Sciatic nerve (tissue), 2 donors: ENCODE measurements around the gene MAP3K13. TPM values are rescaled to one million over a fixed set of nuclear protein-coding genes. Genes with fewer than 3 reads are reported as not detected.
"Not testable (repeated sequence)": the region's sequence is repeated elsewhere in the genome, so short reads cannot be mapped to it uniquely, and the experiment has no call there.

Source experiments
- ATAC-seq: fragments of 200-7000 bp; cut with Tn5 transposase; one replicate; pipeline ENCODE4 v1.9.1; 2020; ENCODE audit warnings: mild to moderate bottlenecking, moderate library complexity
- DNase-seq: peaks from one replicate; pipeline ENCODE4 v3.0.0-alpha.2; 2020; ENCODE audit warnings: low spot score
- intact Hi-C: fragments of 100-400 bp; cut with DNase I; formaldehyde crosslinking; loops from one replicate; pipeline ENCODE4 v1.14.2; 2022
- total RNA-seq: library from RNA; stranded (reverse); fragmentation: NEBNext Ultra II Directional; extraction: Animal tissue kit (Norgen Biotek cat#: 25700); gene quantifications from one replicate; pipeline ENCODE4 v1.2.1, GENCODE V29; 2021
- donor health status: DM: no; HTN: no; CAD: no.
- donor health status: DM: no; HTN: no; CAD: no.

The MAP3K13 gene
- total RNA-seq, 1 donor from 2014 or later = 22.2 TPM

- intact Hi-C loops = no loop called here
- no peak for DNase-seq
- ATAC-seq = no peak
These were observed 61.5 kb downstream of the MAP3K13 start for GRCh38 chr3:185424435-185424834.

GRCh38 chr3:185430375-185430774, 67.4 kb downstream of the MAP3K13 start:
- ATAC-seq = no peak
- intact Hi-C loops = no loop called here
- DNase-seq = no peak

- intact Hi-C loops = no loop called here
- ATAC-seq (no peak), DNase-seq (no peak)
These were observed 77.0 kb downstream of the MAP3K13 start for GRCh38 chr3:185439745-185440466.

- intact Hi-C loops = no loop called here
- DNase-seq = no peak
- no peak for ATAC-seq
These were observed 79.1 kb downstream of the MAP3K13 start for GRCh38 chr3:185442031-185442430.

- intact Hi-C loops = no loop called here
- DNase-seq = no peak
- no peak for ATAC-seq
These were observed 81.4 kb downstream of the MAP3K13 start for GRCh38 chr3:185444329-185444728.

- ATAC-seq (no peak), DNase-seq (no peak)
- intact Hi-C loops = no loop called here
These were observed 85.2 kb downstream of the MAP3K13 start for GRCh38 chr3:185448107-185448506.

GRCh38 chr3:185451432-185451831, 88.5 kb downstream of the MAP3K13 start:
- DNase-seq, intact Hi-C loops, ATAC-seq: not testable (repeated sequence)

- ATAC-seq (no peak), DNase-seq (no peak)
- intact Hi-C loops = no loop called here
These were observed 94.4 kb downstream of the MAP3K13 start for GRCh38 chr3:185457376-185457775.

- no peak for ATAC-seq
- DNase-seq = no peak
- intact Hi-C loops = no loop called here
These were observed 97.4 kb downstream of the MAP3K13 start for GRCh38 chr3:185460309-185460708.

GRCh38 chr3:185460719-185461350, 97.9 kb downstream of the MAP3K13 start:
- no peak for ATAC-seq

GRCh38 chr3:185465471-185465870, 102.5 kb downstream of the MAP3K13 start:
- ATAC-seq (no peak), DNase-seq (no peak)
- intact Hi-C loops = no loop called here

More at GRCh38 chr3:185460719-185461350, 97.9 kb downstream of the MAP3K13 start:
- DNase-seq = no peak
- intact Hi-C loops = no loop called here

GRCh38 chr3:185466123-185466522, 103.2 kb downstream of the MAP3K13 start:
- DNase-seq, intact Hi-C loops, ATAC-seq: not testable (repeated sequence)

- intact Hi-C loops = no loop called here
- DNase-seq (no peak), ATAC-seq (no peak)
These were observed 106.6 kb downstream of the MAP3K13 start for GRCh38 chr3:185469542-185469941.

GRCh38 chr3:185470323-185470722, 107.4 kb downstream of the MAP3K13 start:
- intact Hi-C loops = no loop called here
- DNase-seq (no peak), ATAC-seq (no peak)

GRCh38 chr3:185473290-185473815, 110.4 kb downstream of the MAP3K13 start:
- DNase-seq = no peak
- intact Hi-C loops = no loop called here
- ATAC-seq = no peak

GRCh38 chr3:185474922-185475321, 112.0 kb downstream of the MAP3K13 start:
- DNase-seq, intact Hi-C loops, ATAC-seq: not testable (repeated sequence)

GRCh38 chr3:185477316-185477715, 114.4 kb downstream of the MAP3K13 start:
- intact Hi-C loops = no loop called here
- ATAC-seq = no peak
- no peak for DNase-seq

GRCh38 chr3:185479373-185479945, 116.5 kb downstream of the MAP3K13 start:
- no peak for ATAC-seq
- intact Hi-C loops = no loop called here
- DNase-seq = no peak

- ATAC-seq (no peak), DNase-seq (no peak)
- intact Hi-C loops = no loop called here
These were observed 121.4 kb downstream of the MAP3K13 start for GRCh38 chr3:185484296-185484695.

- intact Hi-C loops = loop anchor here (5.0 kb wide), 1 partner anchor 1214 kb away; no protein-coding TSS in a partner anchor
- ATAC-seq = no peak
These were observed 123.5 kb downstream of the MAP3K13 start for GRCh38 chr3:185486394-185486793.

More at GRCh38 chr3:185486394-185486793, 123.5 kb downstream of the MAP3K13 start:
- DNase-seq = no peak
